ENCODE results near the gene MPPED2. TPM values are rescaled to one million over a fixed set of nuclear protein-coding genes. Genes with fewer than 3 reads are reported as not detected.

The MPPED2 gene
- total and polyA plus RNA-seq, 10 of the 15 experiments (the other 5 are each of a cell fraction or from before 2014, with no cell fraction given) = not detected

GRCh38 chr11:30489076-30489475, 97.1 kb downstream of the MPPED2 start (continued):
- TF ChIP-seq, protein P1, sequence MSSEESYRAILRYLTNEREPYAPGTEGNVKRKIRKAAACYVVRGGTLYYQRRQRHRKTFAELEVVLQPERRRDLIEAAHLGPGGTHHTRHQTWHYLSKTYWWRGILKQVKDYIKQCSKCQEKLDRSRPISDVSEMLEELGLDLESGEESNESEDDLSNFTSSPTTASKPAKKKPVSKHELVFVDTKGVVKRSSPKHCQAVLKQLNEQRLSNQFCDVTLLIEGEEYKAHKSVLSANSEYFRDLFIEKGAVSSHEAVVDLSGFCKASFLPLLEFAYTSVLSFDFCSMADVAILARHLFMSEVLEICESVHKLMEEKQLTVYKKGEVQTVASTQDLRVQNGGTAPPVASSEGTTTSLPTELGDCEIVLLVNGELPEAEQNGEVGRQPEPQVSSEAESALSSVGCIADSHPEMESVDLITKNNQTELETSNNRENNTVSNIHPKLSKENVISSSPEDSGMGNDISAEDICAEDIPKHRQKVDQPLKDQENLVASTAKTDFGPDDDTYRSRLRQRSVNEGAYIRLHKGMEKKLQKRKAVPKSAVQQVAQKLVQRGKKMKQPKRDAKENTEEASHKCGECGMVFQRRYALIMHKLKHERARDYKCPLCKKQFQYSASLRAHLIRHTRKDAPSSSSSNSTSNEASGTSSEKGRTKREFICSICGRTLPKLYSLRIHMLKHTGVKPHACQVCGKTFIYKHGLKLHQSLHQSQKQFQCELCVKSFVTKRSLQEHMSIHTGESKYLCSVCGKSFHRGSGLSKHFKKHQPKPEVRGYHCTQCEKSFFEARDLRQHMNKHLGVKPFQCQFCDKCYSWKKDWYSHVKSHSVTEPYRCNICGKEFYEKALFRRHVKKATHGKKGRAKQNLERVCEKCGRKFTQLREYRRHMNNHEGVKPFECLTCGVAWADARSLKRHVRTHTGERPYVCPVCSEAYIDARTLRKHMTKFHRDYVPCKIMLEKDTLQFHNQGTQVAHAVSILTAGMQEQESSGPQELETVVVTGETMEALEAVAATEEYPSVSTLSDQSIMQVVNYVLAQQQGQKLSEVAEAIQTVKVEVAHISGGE (CRISPR knock-in tag; IDR thresholded peaks at IDR 0.05) = no peak
- no peak for TF ChIP-seq SPI1 (IDR thresholded peaks at IDR 0.05; ENCODE audit: borderline replicate concordance, insufficient read depth, low read depth, low read length)

GRCh38 chr11:30488304-30488998, 97.7 kb downstream of the MPPED2 start:
- Histone ChIP-seq H3K4me1 (ENCODE audit: control insufficient read depth, insufficient read depth, low read length) (no peaks in the 10 kb centered on the region), H3K27me3 (replicated peaks in 1 of 2; ENCODE audit: control insufficient read depth in 2 of 2, insufficient read depth in 2 of 2, low read length in 1 of 2) (peaks cover 0 to 1% of the 10 kb centered on the region in 2 experiments; a peak in 3 of 4 replicates), H3K4me2 (ENCODE audit: control insufficient read depth, insufficient read depth) (no peak overlapping the region), H3K9ac (ENCODE audit: control insufficient read depth, insufficient read depth, low read length) (no peak overlapping the region), H3K27ac (ENCODE audit: control insufficient read depth, insufficient read depth) (no peak overlapping the region), H4K20me1 (ENCODE audit: control insufficient read depth, insufficient read depth) (no peaks in the 10 kb centered on the region), H3K36me3 (ENCODE audit: control insufficient read depth in 2 of 2, insufficient read depth in 2 of 2, low read length in 1 of 2) (no peaks in the 10 kb centered on the region), H3K9me3 (replicated peaks; ENCODE audit: control insufficient read depth, insufficient read depth, low read length) (no peaks in the 10 kb centered on the region), H2AFZ (ENCODE audit: control insufficient read depth, low read depth, low read length) (no peak overlapping the region), H3K79me2 (ENCODE audit: control insufficient read depth, insufficient read depth, low read length) (no peaks in the 10 kb centered on the region), H3K4me3 (no peak overlapping the region)
- ChIA-PET RAD21 (ENCODE audit: unreplicated experiment) (no interaction called here), POLR2A (no interaction called here), SMC1A (ENCODE audit: uncharacterized antibody, unreplicated experiment) (interaction anchor here (0.6 kb wide), 1 partner anchor 29 kb away, joined by 3 read pairs; no protein-coding TSS in a partner anchor), CTCF (no interaction called here)
- ATAC-seq (no peak), FAIRE-seq (no peak), DNase-seq (ENCODE audit: low read depth, low spot score) (no peak)
- in situ Hi-C loops (cut with MboI) = no loop called here
- WGBS (ENCODE audit: insufficient coverage, insufficient replicate concordance, low lambda C conversion rate, missing lambda C conversion rate) = 10% methylated on average over 8 of the region's 8 CpGs
- no TSS peak for BruUV-seq (replicated peaks)
- intact Hi-C loops (cut with micrococcal nuclease; ENCODE audit: unreplicated experiment) = no loop called here
- no peak for TF ChIP-seq SIN3A (IDR thresholded peaks at IDR 0.05; ENCODE audit: low read depth, low read length)
- TF ChIP-seq BMI1 (IDR thresholded peaks at IDR 0.05; ENCODE audit: borderline replicate concordance) = no peak
- no peak for TF ChIP-seq NFIC (IDR thresholded peaks at IDR 0.05; ENCODE audit: low read depth, low read length)
- no peak for TF ChIP-seq RELA (IDR thresholded peaks at IDR 0.05; ENCODE audit: borderline replicate concordance, partially characterized antibody)
- no peak for TF ChIP-seq SREBF1 (IDR thresholded peaks at IDR 0.05; ENCODE audit: low read length)
- TF ChIP-seq, protein P2, sequence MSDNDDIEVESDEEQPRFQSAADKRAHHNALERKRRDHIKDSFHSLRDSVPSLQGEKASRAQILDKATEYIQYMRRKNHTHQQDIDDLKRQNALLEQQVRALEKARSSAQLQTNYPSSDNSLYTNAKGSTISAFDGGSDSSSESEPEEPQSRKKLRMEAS (IDR thresholded peaks at IDR 0.05; ENCODE audit: low read depth, low read length) = no peak
- no peak for TF ChIP-seq TCF12 (IDR thresholded peaks at IDR 0.05; ENCODE audit: low read depth, low read length)
- no peak for TF ChIP-seq CEBPZ (IDR thresholded peaks at IDR 0.05; ENCODE audit: low read depth, low read length)
- TF ChIP-seq NFYA (IDR thresholded peaks at IDR 0.05; ENCODE audit: borderline replicate concordance, low read depth, low read length) = no peak
- TF ChIP-seq ZSCAN29 (IDR thresholded peaks at IDR 0.05) = no peak
- no peak for TF ChIP-seq HCFC1 (IDR thresholded peaks at IDR 0.05; ENCODE audit: low read length)
- no peak for TF ChIP-seq BRCA1 (IDR thresholded peaks at IDR 0.05; ENCODE audit: low read depth, low read length)
- no peak for TF ChIP-seq RAD51 (IDR thresholded peaks at IDR 0.05)
- no peak for TF ChIP-seq IKZF2 (IDR thresholded peaks at IDR 0.05)
- no peak for TF ChIP-seq TCF3 (IDR thresholded peaks at IDR 0.05; ENCODE audit: borderline replicate concordance, insufficient read depth, low read depth, low read length)

Data from GM12878 (cell line).